GM15510 (cell line): ENCODE results near the gene EPM2AIP1.

ENCODE experiments used
- POLR2A ChIP-seq: IDR thresholded peaks from 3 replicates; pipeline ENCODE4 v1.6.1; 2011; ENCODE audit warnings: borderline replicate concordance; ENCODE audit not compliant: insufficient read length; ENCODE audit errors: extremely low read depth

EPM2AIP1 gene

DNA sequence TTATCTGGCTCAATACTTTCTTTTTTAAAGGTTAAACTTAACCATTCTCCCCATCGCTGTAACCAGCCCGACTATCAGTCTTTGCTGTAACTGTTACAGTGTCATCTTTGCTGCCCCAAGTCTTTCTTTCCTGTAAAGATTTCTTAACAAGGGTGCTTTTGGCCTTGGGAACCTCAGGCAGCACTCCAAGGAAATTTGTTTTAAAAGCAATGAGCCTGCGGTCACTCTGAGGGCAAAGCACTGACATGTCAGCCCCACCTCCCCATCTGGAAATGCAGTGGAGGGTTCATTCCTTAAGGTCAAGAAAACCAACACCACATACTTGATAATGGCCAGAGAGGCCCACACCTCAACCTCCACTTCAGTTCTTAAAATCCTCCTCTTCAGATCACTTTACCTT lies 51.3 kb downstream of the EPM2AIP1 start:
- no peak for TF ChIP-seq POLR2A

DNA sequence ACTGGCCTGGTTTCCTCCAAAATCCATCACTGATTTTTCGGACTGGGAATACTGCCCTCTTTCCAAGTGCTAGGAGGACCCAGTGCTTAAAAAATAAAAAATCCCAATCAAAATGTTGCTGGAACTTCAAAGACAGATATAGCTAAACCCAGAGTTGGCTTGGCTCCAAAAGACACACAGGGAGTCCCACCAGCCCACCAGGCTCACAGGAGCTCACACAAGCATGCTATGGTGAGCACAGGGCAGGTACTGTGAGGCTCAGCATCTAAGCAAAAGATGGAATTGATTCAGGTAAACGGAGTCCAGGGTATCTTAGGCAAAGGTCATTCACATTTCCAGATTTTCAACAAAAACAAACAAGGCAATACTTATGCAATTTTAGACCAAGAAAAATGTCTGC lies 51.8 kb downstream of the EPM2AIP1 start:
- no peak for TF ChIP-seq POLR2A

DNA sequence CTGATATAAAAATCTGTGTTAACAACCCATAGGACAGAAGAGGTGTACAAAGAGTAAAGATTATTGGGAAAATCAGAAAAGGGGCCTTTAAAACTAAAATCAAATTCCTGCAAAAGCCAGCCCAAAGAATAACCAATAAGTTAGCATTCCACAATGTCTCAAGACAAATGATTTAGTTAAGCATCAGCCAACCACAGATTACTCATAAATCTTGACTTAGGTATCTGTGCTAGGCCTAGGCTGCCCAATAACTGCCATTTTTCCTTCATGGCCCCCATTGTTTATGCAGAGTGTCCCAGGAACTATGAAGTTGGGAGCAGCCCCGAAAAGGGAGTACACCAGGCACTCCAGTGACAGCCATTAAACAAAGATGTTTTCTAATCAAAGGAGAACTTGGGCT lies 55.4 kb downstream of the EPM2AIP1 start:
- no peak for TF ChIP-seq POLR2A
